ENCODE results near the gene CTBP1.

The CTBP1 gene

GRCh38 chr4:1232661-1233621 lies 16.0 kb downstream of the CTBP1 start:
- Mint-ChIP-seq H3K27ac (no peak overlapping the region), H3K4me1 (ENCODE audit: low read depth) (no peaks in the 10 kb centered on the region), H3K9me3 (no peaks in the 10 kb centered on the region), H3K36me3 (ENCODE audit: low read depth) (peaks cover 17% of the 10 kb centered on the region), H3K27me3 (ENCODE audit: low read depth) (no peaks in the 10 kb centered on the region), H3K4me3 (no peak overlapping the region)

- Mint-ChIP-seq H3K27me3 (ENCODE audit: low read depth) (no peaks in the 10 kb centered on the region), H3K4me3 (no peak overlapping the region), H3K9me3 (no peaks in the 10 kb centered on the region), H3K27ac (no peak overlapping the region), H3K36me3 (ENCODE audit: low read depth) (peaks cover 28% of the 10 kb centered on the region), H3K4me1 (ENCODE audit: low read depth) (no peaks in the 10 kb centered on the region)
Observed at GRCh38 chr4:1231637-1232360, 17.1 kb downstream of the CTBP1 start.

DNA sequence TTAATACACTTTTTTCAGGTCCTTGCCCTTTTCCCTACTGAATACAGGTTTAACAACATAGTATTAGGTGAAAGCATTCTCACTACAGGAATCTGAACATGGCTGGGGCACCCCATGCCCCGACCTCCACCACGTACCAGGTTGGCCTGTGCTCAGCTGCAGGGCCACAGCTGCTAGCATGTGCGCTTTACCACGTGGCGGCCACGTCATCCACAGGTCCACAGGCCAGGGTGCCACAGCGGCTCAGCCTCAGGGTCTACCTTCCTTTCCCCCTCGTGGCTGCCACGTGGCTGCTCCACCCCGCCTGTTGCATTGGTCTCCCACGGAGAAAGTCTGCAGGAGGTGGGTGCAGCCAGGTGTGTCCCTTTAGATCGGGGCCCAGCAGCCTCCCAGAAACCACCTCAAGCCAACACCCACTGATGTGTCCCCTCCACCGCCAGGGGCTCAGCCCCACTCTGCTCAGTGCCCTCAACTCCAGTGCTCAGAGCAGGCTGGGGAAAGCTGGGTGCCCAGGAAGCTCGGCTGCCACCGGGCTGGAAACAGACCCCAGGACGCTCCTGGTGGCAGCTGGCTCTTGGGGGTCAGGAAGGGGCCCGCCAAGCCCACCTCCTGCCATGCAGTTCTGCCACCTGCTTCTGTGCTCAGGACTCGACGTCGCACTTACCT lies 17.8 kb downstream of the CTBP1 start:
- Mint-ChIP-seq H3K27ac (no peak overlapping the region), H3K4me3 (no peak overlapping the region), H3K27me3 (ENCODE audit: low read depth) (no peaks in the 10 kb centered on the region), H3K4me1 (ENCODE audit: low read depth) (no peaks in the 10 kb centered on the region), H3K9me3 (no peaks in the 10 kb centered on the region), H3K36me3 (ENCODE audit: low read depth) (peaks cover 30% of the 10 kb centered on the region)

DNA sequence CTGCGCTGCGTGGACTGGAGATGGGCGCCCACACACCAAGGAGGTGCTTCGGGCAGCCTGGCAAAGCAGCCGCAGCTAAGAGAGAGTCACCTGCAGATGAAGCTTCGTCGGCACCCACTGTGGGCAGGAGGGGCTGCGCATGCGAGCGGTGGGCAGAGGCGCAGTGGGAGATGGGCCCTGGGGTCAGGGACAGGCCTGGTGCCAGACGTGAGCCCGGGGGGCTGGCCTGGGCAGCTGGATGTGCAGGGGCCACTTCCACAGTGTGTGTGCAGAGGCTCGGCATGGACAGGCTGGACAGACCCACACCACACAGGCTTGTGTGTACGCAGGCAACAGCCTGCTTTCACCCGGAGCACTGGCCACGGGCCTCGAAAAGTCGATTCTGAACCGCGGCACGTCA lies 18.6 kb downstream of the CTBP1 start:
- Mint-ChIP-seq H3K4me3 (no peak overlapping the region), H3K9me3 (no peaks in the 10 kb centered on the region), H3K4me1 (ENCODE audit: low read depth) (no peaks in the 10 kb centered on the region), H3K36me3 (ENCODE audit: low read depth) (peaks cover 25% of the 10 kb centered on the region), H3K27ac (no peak overlapping the region), H3K27me3 (ENCODE audit: low read depth) (no peaks in the 10 kb centered on the region)

- Mint-ChIP-seq H3K36me3 (ENCODE audit: low read depth) (peaks cover 33% of the 10 kb centered on the region), H3K4me3 (no peak overlapping the region), H3K27me3 (ENCODE audit: low read depth) (no peaks in the 10 kb centered on the region), H3K27ac (no peak overlapping the region), H3K4me1 (ENCODE audit: low read depth) (no peaks in the 10 kb centered on the region), H3K9me3 (no peaks in the 10 kb centered on the region)
Observed at GRCh38 chr4:1229117-1229849, 19.6 kb downstream of the CTBP1 start.

DNA sequence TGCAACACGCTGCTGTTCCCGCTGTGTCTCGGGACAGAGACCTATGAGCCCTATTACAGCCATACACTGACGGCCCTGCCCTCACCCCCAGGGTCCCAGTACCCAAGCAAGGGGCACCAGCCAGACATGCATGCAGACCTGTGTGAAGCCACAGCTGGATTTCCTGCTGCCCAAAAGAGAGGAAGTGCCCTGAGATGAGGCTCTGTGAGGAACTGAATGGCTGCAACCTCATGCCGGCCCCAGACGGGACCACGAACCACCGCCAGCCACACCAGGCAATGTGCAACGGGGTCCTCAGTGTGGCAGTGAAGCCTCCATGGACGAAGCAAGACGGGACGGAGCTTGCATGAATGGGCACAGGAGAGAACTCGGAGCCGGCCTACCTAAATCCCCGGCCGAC lies 21.1 kb downstream of the CTBP1 start:
- Mint-ChIP-seq H3K9me3 (no peaks in the 10 kb centered on the region), H3K4me3 (no peak overlapping the region), H3K27me3 (ENCODE audit: low read depth) (no peaks in the 10 kb centered on the region), H3K36me3 (ENCODE audit: low read depth) (peaks cover 33% of the 10 kb centered on the region), H3K27ac (no peak overlapping the region), H3K4me1 (ENCODE audit: low read depth) (no peaks in the 10 kb centered on the region)

DNA sequence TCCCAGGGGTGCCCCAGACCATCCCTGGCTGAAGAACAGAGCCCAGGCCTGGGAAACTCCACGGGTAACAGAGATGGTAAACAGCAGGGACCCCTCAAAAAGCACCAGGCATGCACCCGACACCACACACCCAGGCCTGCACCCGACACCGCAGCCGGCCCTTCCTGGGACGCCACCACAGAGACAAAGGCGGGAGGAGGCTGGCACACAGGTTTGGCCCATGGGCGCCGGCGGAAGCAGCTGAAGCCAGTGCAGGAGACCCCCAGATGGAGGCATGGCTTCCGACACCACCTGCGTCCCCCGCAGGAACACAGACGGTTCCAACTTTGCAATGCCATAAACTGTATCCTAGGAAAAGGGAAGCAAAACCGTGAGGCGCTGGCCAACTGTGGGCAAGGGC lies 22.3 kb downstream of the CTBP1 start:
- Mint-ChIP-seq H3K27ac (no peak overlapping the region), H3K27me3 (ENCODE audit: low read depth) (no peaks in the 10 kb centered on the region), H3K4me1 (ENCODE audit: low read depth) (no peaks in the 10 kb centered on the region), H3K9me3 (no peaks in the 10 kb centered on the region), H3K4me3 (no peak overlapping the region), H3K36me3 (ENCODE audit: low read depth) (peaks cover 28% of the 10 kb centered on the region)

DNA sequence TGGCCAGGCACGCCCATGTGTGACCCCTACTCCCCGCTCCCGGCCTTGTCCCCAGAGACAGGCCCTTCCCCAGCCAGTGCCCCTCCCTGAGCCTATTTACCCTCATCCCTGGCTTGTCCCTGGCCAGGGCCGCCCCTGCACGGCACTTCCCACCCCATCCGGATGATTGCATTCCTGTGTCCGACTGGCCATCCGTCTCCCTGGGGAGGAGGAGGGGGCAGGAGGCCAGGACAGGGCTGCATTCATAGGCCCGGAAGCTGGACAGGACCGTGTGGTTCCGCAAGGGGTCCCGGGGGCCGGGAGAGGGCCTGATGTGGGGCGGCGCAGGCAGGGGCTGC lies 22.8 kb downstream of the CTBP1 start:
- H3K27ac Mint-ChIP-seq, result no peak overlapping the region
- no peaks in the 10 kb centered on the region for H3K4me1 Mint-ChIP-seq (ENCODE audit: low read depth)
- H3K4me3 Mint-ChIP-seq, result no peak overlapping the region
- H3K27me3 Mint-ChIP-seq (ENCODE audit: low read depth), result no peaks in the 10 kb centered on the region
- no peaks in the 10 kb centered on the region for H3K9me3 Mint-ChIP-seq
- H3K36me3 Mint-ChIP-seq (ENCODE audit: low read depth), result peaks cover 30% of the 10 kb centered on the region

GRCh38 chr4:1225272-1226143 lies 23.4 kb downstream of the CTBP1 start:
- Mint-ChIP-seq H3K4me3 (no peak overlapping the region), H3K36me3 (ENCODE audit: low read depth) (peaks cover 36% of the 10 kb centered on the region), H3K4me1 (ENCODE audit: low read depth) (no peaks in the 10 kb centered on the region), H3K27ac (no peak overlapping the region), H3K27me3 (ENCODE audit: low read depth) (no peaks in the 10 kb centered on the region), H3K9me3 (no peaks in the 10 kb centered on the region)

DNA sequence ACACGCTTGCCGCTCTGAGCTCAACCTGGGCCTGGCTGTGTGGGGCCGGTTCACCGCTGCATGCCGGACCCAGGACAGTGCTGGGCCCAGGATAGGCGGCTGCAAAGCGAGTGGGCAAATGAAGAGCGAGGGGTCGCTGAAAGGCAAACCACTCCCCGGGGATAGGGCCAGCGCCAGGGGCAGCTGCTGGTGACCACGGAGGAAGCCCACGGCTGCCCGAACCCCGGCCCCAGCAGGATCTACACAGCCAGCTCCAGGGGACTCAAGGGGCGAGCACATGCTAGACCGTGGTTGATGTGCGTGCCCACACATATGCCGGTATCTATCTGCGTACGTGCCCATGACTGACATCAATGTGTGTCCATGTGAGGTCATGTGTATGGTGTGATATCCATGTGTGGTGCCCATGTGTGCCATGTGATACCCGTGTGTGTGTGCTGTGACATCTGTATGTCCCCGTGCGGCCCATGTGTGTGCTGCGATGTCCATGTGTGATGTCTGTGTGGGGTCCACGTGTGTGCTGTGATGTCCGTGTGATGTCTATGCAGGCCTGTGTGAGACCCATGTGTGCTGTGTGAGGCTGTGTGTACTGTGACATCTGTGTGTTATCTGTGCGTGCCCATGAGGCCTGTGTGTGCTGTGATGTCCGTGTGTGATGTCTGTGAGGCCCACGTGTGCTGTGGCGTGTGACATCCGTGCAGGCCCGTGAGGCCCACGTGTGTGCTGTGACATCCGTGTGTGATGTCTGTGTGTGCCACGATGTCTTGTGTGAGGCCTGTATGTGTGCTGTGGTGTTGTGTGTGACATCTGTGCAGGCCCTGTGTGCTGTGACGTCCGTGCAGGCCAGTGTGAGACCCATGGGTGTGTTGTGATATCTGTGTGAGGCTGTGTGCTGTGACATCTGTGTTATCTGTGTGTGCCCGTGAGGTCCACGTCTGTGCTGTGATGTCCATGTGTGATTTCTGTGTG lies 24.8 kb downstream of the CTBP1 start:
- H3K27ac Mint-ChIP-seq, result no peak overlapping the region
- H3K36me3 Mint-ChIP-seq (ENCODE audit: low read depth), result peaks cover 43% of the 10 kb centered on the region
- H3K27me3 Mint-ChIP-seq (ENCODE audit: low read depth), result no peaks in the 10 kb centered on the region
- peaks cover 2% of the 10 kb centered on the region for H3K4me1 Mint-ChIP-seq (ENCODE audit: low read depth)
- H3K9me3 Mint-ChIP-seq, result no peaks in the 10 kb centered on the region
- no peak overlapping the region for H3K4me3 Mint-ChIP-seq

DNA sequence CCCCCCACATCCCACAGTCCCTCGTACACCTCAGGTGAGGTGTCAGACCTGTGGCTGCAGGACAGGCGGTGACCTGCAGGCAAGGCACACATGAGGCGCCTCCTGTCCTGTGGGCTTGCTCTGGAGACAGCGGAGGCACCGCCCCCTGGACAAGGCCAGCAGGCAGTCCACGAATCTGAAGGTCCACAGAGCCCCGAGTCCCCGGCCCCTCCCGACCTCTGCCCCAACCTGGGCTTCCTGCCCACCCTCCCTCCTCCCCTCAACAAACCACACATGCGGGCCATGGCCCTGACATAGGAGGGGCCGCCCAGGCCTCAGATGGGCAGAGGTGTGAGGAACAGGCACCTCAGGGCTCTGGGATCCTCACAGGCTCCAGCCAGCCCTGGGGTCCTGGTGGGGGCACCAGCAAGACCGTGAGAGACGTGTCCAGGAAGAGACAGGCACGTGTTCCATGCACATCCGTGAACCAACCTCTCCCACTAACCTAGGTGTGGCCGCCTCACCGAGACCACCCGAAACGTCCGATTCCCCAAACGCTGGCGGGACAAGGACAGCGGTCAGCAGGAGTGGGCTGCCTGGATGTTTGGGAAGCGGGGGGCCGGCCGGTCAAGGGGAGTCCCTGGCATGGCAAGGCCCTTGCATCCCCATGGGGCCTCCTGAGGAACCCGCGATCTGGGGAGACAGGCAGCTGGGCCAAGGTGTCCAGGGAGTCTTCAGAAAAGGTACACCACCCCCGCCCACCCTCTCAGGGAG lies 25.8 kb downstream of the CTBP1 start:
- peaks cover 47% of the 10 kb centered on the region for H3K36me3 Mint-ChIP-seq (ENCODE audit: low read depth)
- no peak overlapping the region for H3K27ac Mint-ChIP-seq

GRCh38 chr4:1222036-1222789 lies 26.7 kb downstream of the CTBP1 start:
- no peak overlapping the region for H3K4me3 Mint-ChIP-seq
- H3K9me3 Mint-ChIP-seq, result no peaks in the 10 kb centered on the region
- peaks cover 14% of the 10 kb centered on the region for H3K4me1 Mint-ChIP-seq (ENCODE audit: low read depth)
- peaks cover 44% of the 10 kb centered on the region for H3K36me3 Mint-ChIP-seq (ENCODE audit: low read depth)
- no peaks in the 10 kb centered on the region for H3K27me3 Mint-ChIP-seq (ENCODE audit: low read depth)
- no peak overlapping the region for H3K27ac Mint-ChIP-seq

More for the DNA sequence above, 25.8 kb downstream of the CTBP1 start:
- H3K9me3 Mint-ChIP-seq, result no peaks in the 10 kb centered on the region
- H3K4me3 Mint-ChIP-seq, result no peak overlapping the region
- peaks cover 7% of the 10 kb centered on the region for H3K4me1 Mint-ChIP-seq (ENCODE audit: low read depth)
- H3K27me3 Mint-ChIP-seq (ENCODE audit: low read depth), result no peaks in the 10 kb centered on the region
